Adrenal gland (tissue), 5 donors: ENCODE data around the gene FBXO36.
"Not testable (repeated sequence)": the region's sequence is repeated elsewhere in the genome, so short reads cannot be mapped to it uniquely, and the experiment has no call there.

Experiments
- CTCF ChIP-seq, 6 experiments: fragments of 450-650 bp in 4 of 6; fragments of 200-600 bp in 2 of 6; sonication (generic) in 1 of 6; IDR thresholded peaks; 1 replicate in 5 of 6; 2 replicates in 1 of 6; pipeline versions ENCODE4 v1.5.1 to v1.8.0; 2016 to 2021; ENCODE audit warnings: antibody characterized with exemption in 6 of 6, mild to moderate bottlenecking in 2 of 6, moderate library complexity in 1 of 6
- POLR2A ChIP-seq, 2 donors: fragments of 450-650 bp; IDR thresholded peaks; one replicate each; pipeline ENCODE4 v1.6.1; 2017; ENCODE audit warnings: antibody characterized with exemption in 2 of 2, mild to moderate bottlenecking in 2 of 2, moderate library complexity in 1 of 2
- donor health status: DM: no; HTN: no; CAD: no.

GRCh38 chr2:229963596-229963995 lies 41.3 kb downstream of the FBXO36 start:
- TF ChIP-seq CTCF, POLR2A (IDR thresholded peaks at IDR 0.05): not testable (repeated sequence)
